Panc1 (cell line): ENCODE results near the gene SLC30A3.

Source experiments
- CTCF ChIP-seq: fragments of 450-650 bp; IDR thresholded peaks from 2 replicates; pipeline ENCODE4 v1.5.1; 2017; ENCODE audit warnings: mild to moderate bottlenecking
- POLR2AphosphoS5 ChIP-seq: IDR thresholded peaks from 2 replicates; pipeline ENCODE4 v1.6.1; 2012; ENCODE audit warnings: mild to moderate bottlenecking, low read depth, low read length, moderate library complexity
- REST ChIP-seq, 2 experiments: IDR thresholded peaks; 2 replicates each; pipeline ENCODE4 v1.6.1; 2011 to 2012; ENCODE audit warnings: low read depth in 2 of 2, control low read depth in 1 of 2, low read length in 1 of 2, mild to moderate bottlenecking in 1 of 2, moderate library complexity in 1 of 2; ENCODE audit not compliant: insufficient read depth in 1 of 2
- TCF7L2 ChIP-seq: IDR thresholded peaks from 2 replicates; pipeline ENCODE4 v1.6.1; 2011; ENCODE audit warnings: mild to moderate bottlenecking, low read depth, low read length, inconsistent platforms

- TF ChIP-seq CTCF (no peak), POLR2AphosphoS5 (no peak), TCF7L2 (no peak), REST (IDR thresholded peaks at IDR 0.05; ENCODE audit: insufficient read depth in 1 of 2, low read depth in 2 of 2, low read length in 1 of 2) (no peak)
Measured at GRCh38 chr2:27204566-27204965, 58.3 kb downstream of the SLC30A3 start.
